A673 (cell line): Measurements from ENCODE around the gene PELI2.

ENCODE experiments used
- EZH2 ChIP-seq: fragments of 200-600 bp; sonication (generic); IDR thresholded peaks from 2 replicates; pipeline ENCODE4 v1.6.1; 2017; ENCODE audit warnings: borderline replicate concordance, low read depth, mild to moderate bottlenecking, mixed read lengths, antibody characterized with exemption, low read length; ENCODE audit not compliant: poor library complexity, severe bottlenecking
- TF ChIP-seq, protein P1 (sequence below): fragments of 300-800, 200-600 bp; sonication (generic); conservative IDR thresholded peaks from 2 replicates; pipeline ENCODE4 v1.5.1; 2017; ENCODE audit warnings: low read depth, mild to moderate bottlenecking, antibody characterized with exemption, low read length, moderate library complexity, mixed read lengths

DNA sequence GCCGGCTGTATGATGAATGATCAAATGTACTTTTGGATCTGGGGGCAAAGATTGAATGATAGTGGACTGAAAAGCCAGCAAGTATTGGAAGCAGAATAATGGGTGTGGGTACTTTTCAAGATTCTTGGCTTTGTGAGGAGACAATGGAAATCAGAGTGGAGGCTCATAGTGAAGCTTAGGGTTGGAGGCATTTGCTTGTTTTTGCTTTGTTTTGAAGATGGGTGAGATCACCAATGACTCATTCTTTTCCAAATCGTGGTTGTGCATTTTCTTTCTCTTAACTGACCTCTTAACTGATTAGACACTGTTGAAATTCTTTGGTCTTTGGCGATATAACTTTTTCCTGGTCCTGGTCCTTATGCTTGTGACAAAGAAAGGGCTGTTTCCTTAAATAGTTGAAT lies 54.4 kb downstream of the PELI2 start:
- TF ChIP-seq, protein P1, sequence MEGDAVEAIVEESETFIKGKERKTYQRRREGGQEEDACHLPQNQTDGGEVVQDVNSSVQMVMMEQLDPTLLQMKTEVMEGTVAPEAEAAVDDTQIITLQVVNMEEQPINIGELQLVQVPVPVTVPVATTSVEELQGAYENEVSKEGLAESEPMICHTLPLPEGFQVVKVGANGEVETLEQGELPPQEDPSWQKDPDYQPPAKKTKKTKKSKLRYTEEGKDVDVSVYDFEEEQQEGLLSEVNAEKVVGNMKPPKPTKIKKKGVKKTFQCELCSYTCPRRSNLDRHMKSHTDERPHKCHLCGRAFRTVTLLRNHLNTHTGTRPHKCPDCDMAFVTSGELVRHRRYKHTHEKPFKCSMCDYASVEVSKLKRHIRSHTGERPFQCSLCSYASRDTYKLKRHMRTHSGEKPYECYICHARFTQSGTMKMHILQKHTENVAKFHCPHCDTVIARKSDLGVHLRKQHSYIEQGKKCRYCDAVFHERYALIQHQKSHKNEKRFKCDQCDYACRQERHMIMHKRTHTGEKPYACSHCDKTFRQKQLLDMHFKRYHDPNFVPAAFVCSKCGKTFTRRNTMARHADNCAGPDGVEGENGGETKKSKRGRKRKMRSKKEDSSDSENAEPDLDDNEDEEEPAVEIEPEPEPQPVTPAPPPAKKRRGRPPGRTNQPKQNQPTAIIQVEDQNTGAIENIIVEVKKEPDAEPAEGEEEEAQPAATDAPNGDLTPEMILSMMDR = no peak
- no peak for TF ChIP-seq EZH2
